ENCODE measurements around the gene NSD2.
"Not testable (repeated sequence)": the region's sequence is repeated elsewhere in the genome, so short reads cannot be mapped to it uniquely, and the experiment has no call there.

The NSD2 gene

DNA sequence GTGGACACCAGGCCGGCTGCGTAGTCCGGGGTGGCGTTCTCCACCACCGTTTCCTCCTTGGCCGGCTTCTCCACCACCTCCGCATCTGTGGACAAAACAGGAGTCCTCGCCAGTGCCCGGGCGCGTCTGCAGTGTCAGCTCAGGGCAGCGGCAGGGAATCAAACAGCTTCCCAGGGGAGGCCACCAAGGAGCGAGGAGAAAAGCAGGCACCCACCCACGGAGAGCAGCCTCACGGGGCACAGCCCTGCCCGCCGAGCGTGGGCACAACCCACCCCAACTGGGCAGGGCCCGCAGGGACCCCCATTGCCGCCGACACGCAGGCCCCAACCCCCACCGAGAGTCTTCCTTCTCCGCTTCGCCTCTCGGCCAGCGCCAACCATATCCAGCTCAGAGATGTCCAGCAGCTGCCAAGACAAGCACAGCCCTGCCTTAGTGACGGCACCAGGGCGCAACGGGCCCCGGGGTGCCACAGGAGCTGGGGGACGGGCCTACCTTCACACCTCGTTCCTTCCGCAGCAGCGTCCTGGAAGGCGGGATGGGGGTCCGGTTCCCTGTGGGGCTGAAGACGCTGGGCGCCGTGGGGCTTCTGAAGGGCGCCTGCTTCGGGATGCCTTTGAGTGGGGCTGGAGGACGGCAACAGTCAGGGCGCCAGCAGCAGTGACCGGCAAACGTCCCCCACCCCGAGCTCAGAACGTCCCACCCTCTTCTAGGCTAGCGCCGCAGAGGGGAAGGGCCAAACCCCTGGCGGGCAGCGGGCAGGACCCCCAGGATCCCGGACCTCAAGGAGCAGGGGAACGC lies 114.8 kb downstream of the NSD2 start:
- DNase-seq (ENCODE audit: low spot score): no peak

DNA sequence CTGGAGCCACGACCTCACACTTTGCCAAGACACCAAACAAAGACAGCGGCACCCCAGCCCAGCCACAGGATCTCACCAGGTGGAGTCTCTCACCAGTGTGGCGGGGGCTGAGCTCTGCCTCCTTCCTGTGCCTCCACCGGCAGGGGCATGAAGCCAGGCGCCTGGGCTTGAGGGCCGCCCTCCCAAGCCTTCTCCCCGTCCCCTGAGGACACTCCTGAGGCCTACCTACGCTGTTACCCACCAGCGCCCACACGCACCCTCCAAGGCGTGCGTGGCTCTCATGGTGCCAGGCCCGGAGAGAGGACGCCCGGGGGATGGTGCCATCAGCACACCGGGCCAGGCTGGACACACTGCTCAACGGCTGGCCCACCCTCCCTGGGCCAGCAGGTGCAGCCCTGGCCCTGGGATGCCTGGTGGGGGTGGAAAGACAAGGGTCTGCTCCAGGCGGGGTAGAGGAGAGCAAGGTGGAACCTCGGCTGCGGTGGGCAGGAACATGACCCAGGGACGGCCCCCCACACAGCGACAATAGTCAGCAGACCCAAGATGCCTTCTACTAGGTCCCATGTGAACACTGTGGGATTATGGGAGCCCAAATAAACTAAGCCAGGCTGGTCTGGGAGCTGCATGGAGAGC lies 115.5 kb downstream of the NSD2 start:
- DNase-seq (ENCODE audit: low spot score): no peak

DNA sequence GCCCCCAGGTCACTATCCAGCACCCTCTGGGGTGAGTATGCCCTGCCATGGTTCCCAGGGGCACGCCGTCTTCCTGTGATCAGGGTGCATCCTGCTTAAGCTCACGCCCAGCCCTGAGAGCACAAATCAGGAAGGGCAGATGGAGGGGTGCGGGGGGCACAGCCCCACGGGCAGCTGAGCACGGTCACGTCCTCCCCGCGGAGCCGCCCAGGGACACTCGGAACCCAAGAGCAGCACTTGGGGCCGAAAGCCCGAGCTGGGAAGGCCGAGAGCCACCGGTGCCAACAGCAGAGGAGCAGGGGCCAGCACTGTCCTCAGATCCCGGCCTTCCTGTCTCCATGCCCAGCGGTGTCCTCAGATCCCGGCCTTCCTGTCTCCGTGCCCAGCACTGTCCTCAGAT lies 116.1 kb downstream of the NSD2 start:
- DNase-seq (ENCODE audit: low spot score): no peak

DNA sequence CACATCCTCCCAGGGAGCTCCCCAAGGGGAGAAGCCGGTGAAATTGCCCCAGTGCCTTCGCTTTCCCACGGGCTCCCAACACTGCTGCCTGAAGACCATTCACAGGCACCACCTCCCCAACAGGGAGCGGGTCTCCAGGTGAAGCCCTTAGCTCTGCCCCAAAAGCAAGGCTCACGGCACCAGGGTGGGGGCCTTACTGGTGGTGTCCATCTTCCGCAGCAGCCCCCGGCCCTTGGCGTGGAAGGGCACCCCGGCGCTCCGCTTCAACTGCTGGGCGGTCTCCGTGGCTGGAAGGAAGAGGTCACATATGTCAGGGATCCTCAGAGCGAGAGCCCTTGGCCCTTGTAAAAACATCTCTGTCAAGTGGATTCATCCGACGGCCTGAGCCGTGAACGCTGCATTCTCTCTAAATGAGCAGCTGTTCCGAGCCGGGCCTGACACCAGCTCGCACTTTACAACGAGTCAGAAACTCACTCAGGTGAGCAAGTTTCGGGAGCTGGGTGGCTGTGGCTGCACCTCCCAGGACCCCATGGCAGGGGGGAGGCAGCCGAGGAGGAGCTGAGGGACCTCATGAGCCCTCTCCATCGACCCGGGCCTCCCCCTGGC lies 116.6 kb downstream of the NSD2 start:
- no peak for DNase-seq (ENCODE audit: low spot score)

DNA sequence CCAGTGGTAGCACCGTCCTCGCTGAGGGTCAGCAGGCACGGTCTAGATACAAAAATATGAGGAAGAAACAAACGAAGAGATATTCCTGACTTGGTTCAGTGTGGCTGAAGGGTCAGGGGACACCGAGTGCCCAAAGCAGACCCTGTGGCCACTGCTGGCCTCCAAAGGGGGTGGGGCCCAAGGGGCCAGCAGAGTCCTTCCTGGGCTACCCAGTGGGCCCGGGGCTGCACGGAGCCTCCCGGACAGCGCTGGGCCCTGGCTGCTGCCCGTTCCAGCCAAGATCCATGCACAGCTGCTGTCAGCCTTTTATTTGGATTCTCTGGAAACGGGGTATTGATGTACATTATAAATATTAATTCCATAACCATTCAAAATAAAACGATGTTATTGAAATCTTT lies 117.1 kb downstream of the NSD2 start:
- no peak for DNase-seq (ENCODE audit: low spot score)

DNA sequence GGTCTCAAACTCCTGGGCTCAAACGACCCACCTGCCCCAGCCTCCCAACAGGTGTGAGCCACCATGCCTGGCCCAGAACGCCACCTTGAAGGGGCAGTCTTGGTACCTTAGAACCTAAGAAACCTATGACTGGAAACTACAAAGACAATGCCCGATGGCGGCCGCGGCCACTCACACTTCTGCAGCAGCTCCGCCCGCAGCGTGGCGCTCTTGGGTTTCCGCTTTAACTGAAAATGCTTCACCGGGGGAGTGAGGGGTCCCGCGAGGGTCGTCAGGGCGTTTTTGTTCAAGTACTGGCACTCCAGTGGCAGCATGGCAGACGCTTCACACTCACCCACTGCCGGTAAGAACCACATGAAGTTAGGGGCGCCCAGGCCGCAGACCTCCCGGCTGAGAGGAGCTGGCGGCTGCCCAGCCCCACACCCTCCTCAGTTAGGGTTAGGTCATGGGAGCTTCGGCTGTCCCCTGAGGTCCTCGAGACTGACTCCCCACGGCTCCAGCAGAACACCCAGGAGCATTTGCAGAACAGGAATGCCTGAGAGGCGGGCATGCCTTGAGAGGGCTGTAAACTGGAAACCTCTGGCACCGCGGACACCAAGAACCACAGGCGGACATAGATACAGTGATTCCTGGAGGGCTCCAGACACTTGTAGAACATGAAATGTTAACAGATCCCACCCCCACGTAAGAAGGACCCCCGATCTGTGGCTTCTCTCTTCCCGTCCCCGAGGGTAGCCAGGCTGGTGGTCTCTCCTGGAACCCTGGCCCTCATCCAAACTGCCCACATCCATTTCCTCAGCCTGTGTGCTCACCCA lies 118.5 kb downstream of the NSD2 start:
- no peak for DNase-seq (ENCODE audit: low spot score)

DNA sequence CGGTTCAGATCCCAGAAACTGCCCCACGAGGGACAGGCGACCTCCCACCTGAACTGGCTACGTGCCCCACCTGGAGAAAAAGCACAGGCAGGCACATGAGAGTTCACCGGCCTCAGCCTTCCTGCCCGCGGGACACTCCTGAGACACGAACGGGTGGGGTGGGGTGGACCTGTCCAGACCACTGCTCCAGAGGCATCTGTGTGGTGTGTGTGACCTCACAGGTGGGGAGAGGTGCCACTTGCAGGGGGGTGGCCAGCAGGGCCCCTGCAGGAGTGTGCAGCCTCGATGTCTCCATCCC lies 119.1 kb downstream of the NSD2 start:
- no peak for DNase-seq (ENCODE audit: low spot score)

DNA sequence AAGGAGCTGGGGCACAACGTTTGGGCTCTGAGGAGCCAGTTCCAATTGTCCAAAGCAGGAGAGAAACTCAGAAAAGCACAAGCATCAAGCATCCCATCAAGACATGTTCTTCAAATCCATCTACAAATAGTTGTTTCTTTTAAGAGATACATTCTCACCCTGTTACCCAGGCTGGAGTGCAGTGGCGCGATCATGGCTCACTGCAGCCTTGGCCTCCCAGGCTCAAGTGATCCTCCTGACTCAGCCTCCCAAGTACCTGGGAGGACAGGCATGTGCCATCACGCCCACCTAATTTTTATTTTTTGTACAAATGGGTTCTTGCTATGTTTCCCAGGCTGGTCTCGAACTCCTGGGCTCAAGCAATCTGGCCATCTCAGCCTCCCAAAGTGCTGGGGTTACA lies 119.5 kb downstream of the NSD2 start:
- DNase-seq (ENCODE audit: low spot score): no peak

DNA sequence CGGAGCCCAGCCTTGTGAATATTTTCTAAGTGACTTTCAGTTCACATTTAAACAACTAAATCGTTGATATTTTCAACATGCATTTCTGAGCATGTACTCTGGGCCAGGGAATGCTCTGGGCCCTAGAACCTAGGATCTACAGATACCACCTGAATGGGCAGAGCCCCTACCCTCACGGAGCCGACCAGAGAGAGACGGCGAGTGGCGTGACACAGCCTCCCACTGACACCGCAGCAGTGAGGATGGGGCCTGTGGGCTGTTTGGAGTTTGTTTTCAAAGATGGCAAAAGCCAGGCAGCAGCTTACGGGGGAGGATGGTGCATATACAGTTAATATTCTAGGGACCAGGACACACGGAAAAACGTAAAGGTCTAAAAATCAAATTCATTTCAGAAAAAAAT lies 119.9 kb downstream of the NSD2 start:
- no peak for DNase-seq (ENCODE audit: low spot score)

DNA sequence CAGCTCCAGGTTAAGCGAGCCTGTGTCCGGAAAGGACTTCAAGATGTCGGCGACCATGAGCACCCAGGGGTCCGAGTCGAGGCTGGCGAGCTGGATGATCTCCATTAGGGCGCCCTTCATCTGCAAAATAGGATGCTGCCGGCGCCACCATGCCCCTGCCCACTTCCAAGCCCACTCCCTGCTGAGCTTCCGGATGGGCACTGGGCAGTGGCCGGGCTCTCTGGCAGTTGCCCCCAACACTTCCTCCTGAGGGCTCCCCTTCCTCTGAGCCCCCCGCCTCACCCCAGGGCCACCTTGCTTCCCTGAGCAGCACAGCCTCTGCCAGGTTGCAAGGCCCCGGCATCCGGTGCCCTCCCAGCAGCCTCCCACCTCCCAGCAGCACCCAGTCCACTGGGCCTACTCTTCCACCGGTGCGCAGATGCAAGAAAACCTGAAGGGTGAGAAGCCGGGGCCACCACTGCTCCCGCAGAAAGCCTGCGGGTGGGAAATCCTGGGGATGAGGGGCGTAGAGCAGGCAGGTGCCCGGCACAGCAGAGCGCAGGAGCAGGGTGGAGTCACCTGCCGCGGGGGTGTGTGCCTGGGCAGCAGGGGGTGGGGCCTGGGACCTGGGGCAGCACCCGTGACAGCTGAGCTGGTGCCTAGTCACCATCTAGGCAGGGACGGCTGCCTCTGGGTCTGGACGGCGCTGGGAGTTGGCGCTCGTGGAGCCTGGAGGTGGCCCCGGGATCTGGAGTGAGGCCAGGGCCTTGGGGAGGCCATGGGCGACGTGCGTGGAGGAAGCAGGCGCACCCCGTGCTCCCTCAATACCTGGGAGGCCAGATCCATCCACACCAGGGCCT lies 120.6 kb downstream of the NSD2 start:
- no peak for DNase-seq (ENCODE audit: low spot score)

DNA sequence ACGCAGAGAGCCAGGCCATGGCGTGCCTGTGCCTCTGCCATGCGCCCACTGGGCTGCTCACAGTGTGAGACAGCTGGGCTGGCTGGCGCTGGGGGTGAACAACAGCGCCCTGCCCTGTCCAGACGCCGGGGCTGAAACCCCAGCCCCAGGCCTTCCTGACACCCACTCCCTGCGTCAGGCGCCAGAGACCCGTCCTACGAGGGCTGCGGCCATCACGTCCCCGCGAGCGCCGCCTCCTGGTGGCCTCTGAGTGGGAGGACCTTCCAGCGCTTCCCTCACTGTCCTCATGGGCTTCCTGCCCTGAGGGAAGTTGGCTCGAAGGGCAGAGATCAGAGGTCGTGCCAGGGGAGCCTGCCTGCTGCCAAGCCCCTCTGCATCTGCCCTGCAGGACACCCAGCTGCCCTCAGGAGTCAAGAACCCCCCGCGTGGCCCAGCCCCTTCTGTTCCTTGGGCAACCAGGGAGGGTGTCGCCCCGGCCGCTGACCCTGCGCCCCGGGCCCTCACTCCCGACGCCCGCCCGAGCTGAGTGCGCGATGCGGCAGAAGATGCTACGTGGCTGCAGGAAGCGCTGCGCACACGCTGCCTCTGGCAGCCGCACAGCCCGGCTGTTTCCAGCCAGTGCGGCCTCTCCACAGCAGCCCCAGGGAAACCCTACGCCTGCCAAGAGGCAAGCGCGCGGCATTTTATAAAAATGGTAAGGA lies 121.4 kb downstream of the NSD2 start:
- no peak for DNase-seq (ENCODE audit: low spot score)

DNA sequence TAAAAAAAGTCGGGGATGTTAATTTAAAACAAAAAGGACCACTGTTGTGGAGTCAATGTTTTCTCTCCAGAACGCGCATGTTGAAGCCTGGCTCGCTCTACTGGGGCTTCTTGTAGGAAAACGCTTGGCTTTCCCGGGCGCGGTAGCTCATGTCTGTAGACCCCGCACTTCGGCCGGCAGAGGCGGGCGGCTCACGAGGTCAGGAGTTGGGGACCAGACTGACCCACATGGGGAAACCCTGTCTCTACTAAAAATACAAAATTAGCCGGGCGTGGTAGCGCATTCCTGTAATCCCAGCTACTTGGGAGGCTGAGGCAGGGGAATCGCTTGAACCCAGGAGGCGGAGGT lies 122.0 kb downstream of the NSD2 start:
- DNase-seq (ENCODE audit: low spot score): no peak

DNA sequence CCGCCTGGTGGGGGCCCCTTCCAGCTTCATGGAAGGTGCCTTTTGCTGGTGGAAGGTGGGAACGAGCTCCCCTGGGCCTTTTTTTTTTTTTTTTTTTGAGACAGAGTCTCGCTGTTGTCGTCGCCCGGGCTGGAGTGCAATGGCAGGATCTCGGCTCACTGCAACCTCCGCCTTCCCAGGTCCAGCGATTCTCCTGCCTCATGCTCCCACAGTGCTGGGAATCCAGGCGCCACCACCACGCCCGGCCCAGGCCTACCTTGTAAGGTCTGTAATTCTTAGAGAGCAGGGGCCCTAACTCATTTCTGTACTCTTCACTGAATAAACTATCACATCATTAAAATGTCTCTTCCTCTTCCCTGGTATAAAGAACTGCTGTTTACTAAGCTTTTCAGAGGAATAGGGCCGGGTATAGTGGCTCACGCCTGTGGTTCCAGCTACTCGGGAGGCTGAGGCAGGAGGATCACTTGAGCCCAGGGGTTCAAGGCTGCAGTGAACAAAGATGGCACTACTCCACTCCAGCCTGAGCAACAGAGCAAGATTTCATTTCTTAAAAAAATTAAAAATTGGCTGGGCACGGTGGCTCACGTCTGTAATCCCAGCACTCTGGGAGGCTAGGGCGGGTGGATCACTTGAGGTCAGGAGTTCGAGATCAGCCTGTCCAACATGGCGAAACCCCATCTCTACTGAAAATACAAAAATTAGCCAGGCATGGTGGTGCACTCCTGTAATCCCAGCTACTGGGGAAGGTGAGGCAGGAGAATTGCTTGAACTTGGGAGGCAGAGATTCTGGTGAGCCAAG lies 122.7 kb downstream of the NSD2 start:
- DNase-seq (ENCODE audit: low spot score): not testable (repeated sequence)

DNA sequence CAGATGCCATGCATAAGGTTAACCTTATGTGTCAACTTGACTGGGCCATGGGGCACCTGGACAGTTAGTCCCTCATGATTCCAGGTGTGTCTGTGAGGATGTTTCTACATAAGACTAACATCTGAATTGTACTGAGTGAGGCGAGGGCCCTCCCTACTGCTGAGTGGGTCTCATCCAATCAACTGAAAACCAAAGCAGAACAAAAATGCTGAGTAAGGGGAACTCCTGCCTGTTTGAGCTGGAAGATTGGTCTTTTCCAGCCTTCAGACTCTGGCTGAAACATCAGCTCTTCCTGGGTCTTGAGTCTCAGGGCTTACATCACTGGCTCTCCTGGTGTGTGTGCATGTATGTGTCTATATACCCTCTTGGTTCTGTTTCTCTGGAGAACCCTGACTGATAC lies 123.7 kb downstream of the NSD2 start:
- no peak for DNase-seq (ENCODE audit: low spot score)

DNA sequence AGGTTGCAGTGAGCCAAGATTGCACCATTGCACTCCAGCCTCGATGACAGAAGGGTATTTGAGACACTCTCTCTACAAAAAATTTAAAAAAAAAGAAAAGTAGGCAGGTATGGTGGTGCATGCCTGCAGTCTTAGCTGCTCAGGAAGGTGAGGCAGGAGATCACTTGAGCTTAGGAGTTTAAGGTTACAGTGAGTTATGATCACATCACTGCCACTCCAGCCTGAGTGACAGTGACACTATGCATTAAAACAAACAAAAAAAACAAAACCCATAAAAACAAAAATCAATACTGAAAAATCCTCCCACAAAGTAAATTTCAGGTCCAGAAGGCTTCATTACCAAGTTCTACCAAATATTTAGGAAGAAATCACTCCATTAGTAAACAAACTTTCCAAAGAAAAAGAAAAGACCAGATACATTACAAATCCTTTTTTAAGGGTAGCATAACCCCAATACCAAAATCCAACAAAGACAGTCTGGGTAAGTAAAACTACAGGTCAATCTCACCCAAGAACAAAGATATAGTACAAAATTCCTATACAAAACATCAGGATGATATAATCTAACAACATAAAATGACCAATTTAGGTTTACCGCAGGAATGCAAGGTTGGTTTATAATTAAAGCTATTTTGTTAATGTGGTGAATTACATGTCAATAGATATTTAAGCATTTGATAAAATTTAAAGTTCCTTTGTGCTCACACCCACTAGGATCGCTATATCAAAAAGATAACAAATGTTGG lies 125.8 kb downstream of the NSD2 start:
- no peak for DNase-seq (ENCODE audit: low spot score)

DNA sequence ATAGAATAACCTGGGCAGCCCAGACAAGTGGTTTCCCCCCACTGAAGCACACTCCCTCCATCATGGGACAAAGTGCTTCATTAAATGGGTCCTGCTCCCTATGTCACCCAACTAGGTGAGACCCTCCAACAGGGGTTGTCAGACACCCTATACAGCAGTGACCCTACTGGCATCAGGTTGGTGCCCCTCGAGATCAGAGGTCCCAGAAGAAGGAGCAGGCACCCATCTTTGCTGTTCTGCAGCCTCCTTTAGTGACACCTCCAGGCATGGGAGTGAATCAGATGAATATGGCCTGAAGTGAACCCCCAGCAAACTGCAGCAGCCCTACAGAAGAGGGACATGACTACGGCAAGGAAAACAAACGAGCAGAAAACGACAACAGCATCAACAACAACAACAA lies 126.5 kb downstream of the NSD2 start:
- DNase-seq (ENCODE audit: low spot score): no peak

DNA sequence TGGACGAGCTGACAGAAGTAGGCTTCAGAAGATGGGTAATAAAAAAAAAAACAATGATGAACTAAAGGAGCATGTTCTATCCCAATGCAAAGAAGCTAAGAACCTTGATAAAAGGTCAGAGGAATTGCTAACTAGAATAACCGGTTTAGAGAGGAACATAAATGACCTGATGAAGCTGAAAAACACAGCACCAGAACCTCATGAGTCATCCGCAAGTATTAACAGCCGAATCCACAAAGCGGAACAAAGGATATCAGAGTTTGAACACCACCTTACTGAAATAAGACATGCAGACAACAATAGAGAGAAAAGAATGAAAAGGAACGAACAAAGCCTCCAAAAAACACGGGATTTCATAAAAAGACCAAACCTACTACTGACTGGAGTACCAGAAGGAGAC lies 127.1 kb downstream of the NSD2 start:
- DNase-seq (ENCODE audit: low spot score): no peak

DNA sequence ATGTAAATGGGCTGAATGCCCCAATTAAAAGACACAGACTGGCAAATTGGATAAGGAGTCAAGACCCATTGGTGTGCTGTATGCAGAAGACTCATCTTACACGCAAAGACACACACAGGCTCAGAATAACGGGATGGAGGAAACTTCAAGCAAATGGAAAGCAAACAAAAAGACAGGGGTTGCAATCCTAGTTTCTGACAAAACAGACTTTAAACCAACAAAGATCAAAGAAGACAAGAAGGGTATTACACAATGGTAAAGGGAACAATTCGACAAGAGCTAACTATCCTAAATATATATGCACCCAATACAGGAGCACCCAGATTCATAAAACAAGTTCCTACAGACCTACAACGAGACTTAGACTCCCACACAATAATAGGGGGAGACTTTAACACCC lies 128.1 kb downstream of the NSD2 start:
- DNase-seq (ENCODE audit: low spot score): not testable (repeated sequence)

DNA sequence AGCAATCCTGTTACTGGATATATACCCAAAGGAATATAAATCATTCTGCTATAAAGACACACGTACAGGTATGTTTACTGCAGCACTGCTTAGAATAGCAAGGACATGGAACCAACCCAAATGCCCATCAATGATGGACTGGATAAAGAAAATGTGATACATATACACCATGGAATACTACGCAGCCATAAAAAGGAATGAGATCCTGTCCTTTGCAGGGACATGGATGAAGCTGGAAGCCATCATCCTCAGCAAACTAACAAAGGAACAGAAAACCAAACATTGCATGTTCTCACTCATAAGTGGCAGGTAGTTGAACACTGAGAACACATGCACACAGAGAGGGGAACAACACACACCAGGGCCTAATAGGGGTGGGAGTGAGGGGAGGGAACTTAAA lies 132.2 kb downstream of the NSD2 start:
- not testable (repeated sequence) for DNase-seq (ENCODE audit: low spot score)

DNA sequence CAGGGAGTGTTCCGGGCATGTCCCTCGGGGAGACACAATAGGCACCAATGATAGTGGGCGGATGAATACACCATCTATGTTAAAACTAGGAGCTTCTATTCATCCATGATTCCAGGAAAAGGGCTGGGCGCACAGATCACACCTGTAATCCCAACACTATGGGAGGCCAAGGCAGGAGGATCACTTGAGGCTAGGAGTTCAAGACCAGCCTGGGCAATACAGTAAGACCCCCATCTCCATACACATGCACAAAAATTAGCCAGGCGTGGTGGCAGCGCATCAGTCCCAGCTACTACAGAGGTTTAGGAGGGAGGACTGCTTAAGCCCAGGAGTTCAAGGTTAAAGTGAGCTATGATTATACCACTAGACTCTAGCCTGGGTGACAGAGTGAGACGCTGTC lies 135.2 kb downstream of the NSD2 start:
- no peak for DNase-seq (ENCODE audit: low spot score)

Measured in hematopoietic multipotent progenitor cell treated with erythropoietin and hydrocortisone succinate and interleukin-3 and kit ligand, for 17 days (in vitro differentiated cells).